Measurements from ENCODE around the gene FBXO41.

Gene FBXO41

DNA sequence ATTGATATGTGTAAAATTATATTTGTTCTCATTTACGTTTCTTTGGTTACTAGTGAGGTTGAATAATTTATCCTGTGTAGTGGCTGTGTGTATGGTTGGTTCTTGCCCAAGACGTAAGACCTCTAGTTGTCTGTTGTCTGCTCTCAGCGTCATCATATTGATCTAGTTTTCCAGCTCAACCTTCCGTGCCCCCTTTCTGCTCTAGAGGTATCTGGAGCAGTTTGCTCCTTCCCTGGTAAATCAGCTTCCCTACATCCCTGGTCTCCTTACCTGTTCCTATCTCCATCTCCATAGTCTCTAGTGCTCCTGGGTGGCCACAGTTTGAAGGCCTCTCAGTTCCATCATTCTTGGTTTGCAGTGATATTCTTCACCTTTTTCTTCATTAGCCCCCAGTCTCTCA lies 69.0 kb downstream of the FBXO41 start:
- H2BK12ac ChIP-seq (ENCODE audit: low read length), result no peak overlapping the region
- no peak overlapping the region for H4K91ac ChIP-seq (ENCODE audit: low read depth, low read length)

GRCh38 chr2:73214120-73215035 lies 69.9 kb downstream of the FBXO41 start, which contains the start of gene SMYD5:
Gene SMYD5 (plus strand): TSS chr2:73214245. CDS start chr2:73214267, 22 bp downstream.
- peak within 1 kb of the TSS; percentile 44 for H3K4ac ChIP-seq (ENCODE audit: low read depth, low read length)
- no CpG with 5 or more reads among the region's 64 CpGs for WGBS (ENCODE audit: extremely low coverage, insufficient coverage, insufficient read length)
- peak within 1 kb of the TSS; percentile 52 for H2BK120ac ChIP-seq (ENCODE audit: insufficient read depth, low read length, poor library complexity)
- peak within 1 kb of the TSS; percentile 85 for H4K91ac ChIP-seq (ENCODE audit: low read depth, low read length)
- H3K4me3 ChIP-seq (ENCODE audit: low read depth, low read length), result peak within 1 kb of the TSS; percentile 95
- H2BK5ac ChIP-seq (ENCODE audit: low read depth, low read length, poor library complexity), result no peak within 1 kb of the TSS
- peaks cover 5% of the 10 kb centered on the region for H3K79me1 ChIP-seq (ENCODE audit: low read length)
- H3K9me3 ChIP-seq (ENCODE audit: insufficient read depth, low read depth, low read length), result no peaks in the 10 kb centered on the region
- no peak within 1 kb of the TSS for H3K23ac ChIP-seq (ENCODE audit: low read length)
- H3K14ac ChIP-seq (ENCODE audit: low read length), result peak within 1 kb of the TSS; percentile 78
- DNase-seq, result peak; percentile 76 to 92
- H3K79me2 ChIP-seq (ENCODE audit: control insufficient read depth, insufficient read depth, low read length, poor library complexity), result peaks cover 5% of the 10 kb centered on the region
- H3K27me3 ChIP-seq (ENCODE audit: insufficient read depth, low read length), result no peaks in the 10 kb centered on the region
- H2AK5ac ChIP-seq (ENCODE audit: low read length), result peak within 1 kb of the TSS; percentile 50
- peaks cover 0 to 5% of the 10 kb centered on the region in 2 experiments for H3K4me1 ChIP-seq (ENCODE audit: control insufficient read depth in 1 of 2, insufficient read depth in 2 of 2, low read length in 2 of 2)
- peak within 1 kb of the TSS; percentile 14 for H3K18ac ChIP-seq (ENCODE audit: low read length)
- H3K36me3 ChIP-seq (ENCODE audit: control insufficient read depth in 1 of 2, insufficient read depth in 2 of 2, low read length in 2 of 2), result peaks cover 0 to 3% of the 10 kb centered on the region in 2 experiments
- H4K8ac ChIP-seq (ENCODE audit: low read depth, low read length), result peak within 1 kb of the TSS; percentile 89
- peak within 1 kb of the TSS; percentile 74 for H3K9ac ChIP-seq (ENCODE audit: low read length)
- peak within 1 kb of the TSS; percentile 85 for H4K12ac ChIP-seq (ENCODE audit: low read depth, low read length)
- peak within 1 kb of the TSS; percentile 92 for H2AFZ ChIP-seq (ENCODE audit: insufficient read depth, low read length, poor library complexity)
- no peak within 1 kb of the TSS for H2BK12ac ChIP-seq (ENCODE audit: low read length)
- peak within 1 kb of the TSS; percentile 88 for H3K4me2 ChIP-seq (ENCODE audit: low read length)
- H3K27ac ChIP-seq (ENCODE audit: low read depth, low read length), result peak within 1 kb of the TSS; percentile 28

More for the DNA sequence above, 69.0 kb downstream of the FBXO41 start:
- no peak overlapping the region for H3K4me3 ChIP-seq (ENCODE audit: low read depth, low read length)
- H3K4me2 ChIP-seq (ENCODE audit: low read length), result no peak overlapping the region
- no peak overlapping the region for H3K27ac ChIP-seq (ENCODE audit: low read depth, low read length)
- no peak overlapping the region for H3K18ac ChIP-seq (ENCODE audit: low read length)
- no peak overlapping the region for H2BK120ac ChIP-seq (ENCODE audit: insufficient read depth, low read length, poor library complexity)
- H3K27me3 ChIP-seq (ENCODE audit: insufficient read depth, low read length), result no peaks in the 10 kb centered on the region
- H2BK5ac ChIP-seq (ENCODE audit: low read depth, low read length, poor library complexity), result no peak overlapping the region
- H3K9me3 ChIP-seq (ENCODE audit: insufficient read depth, low read depth, low read length), result no peaks in the 10 kb centered on the region
- DNase-seq, result no peak
- peaks cover 1 to 5% of the 10 kb centered on the region in 2 experiments for H3K36me3 ChIP-seq (ENCODE audit: control insufficient read depth in 1 of 2, insufficient read depth in 2 of 2, low read length in 2 of 2)
- peaks cover 5% of the 10 kb centered on the region for H3K79me2 ChIP-seq (ENCODE audit: control insufficient read depth, insufficient read depth, low read length, poor library complexity)
- peaks cover 5% of the 10 kb centered on the region for H3K79me1 ChIP-seq (ENCODE audit: low read length)
- no peak overlapping the region for H3K14ac ChIP-seq (ENCODE audit: low read length)
- no peak overlapping the region for H3K23ac ChIP-seq (ENCODE audit: low read length)
- H3K4ac ChIP-seq (ENCODE audit: low read depth, low read length), result no peak overlapping the region
- no CpG with 5 or more reads among the region's 4 CpGs for WGBS (ENCODE audit: extremely low coverage, insufficient coverage, insufficient read length)
- H2AK5ac ChIP-seq (ENCODE audit: low read length), result no peak overlapping the region
- H3K4me1 ChIP-seq (ENCODE audit: control insufficient read depth in 1 of 2, insufficient read depth in 2 of 2, low read length in 2 of 2), result peaks cover 0 to 7% of the 10 kb centered on the region in 2 experiments
- no peak overlapping the region for H3K9ac ChIP-seq (ENCODE audit: low read length)
- H2AFZ ChIP-seq (ENCODE audit: insufficient read depth, low read length, poor library complexity), result no peak overlapping the region
- no peak overlapping the region for H4K12ac ChIP-seq (ENCODE audit: low read depth, low read length)
- H4K8ac ChIP-seq (ENCODE audit: low read depth, low read length), result no peak overlapping the region

DNA sequence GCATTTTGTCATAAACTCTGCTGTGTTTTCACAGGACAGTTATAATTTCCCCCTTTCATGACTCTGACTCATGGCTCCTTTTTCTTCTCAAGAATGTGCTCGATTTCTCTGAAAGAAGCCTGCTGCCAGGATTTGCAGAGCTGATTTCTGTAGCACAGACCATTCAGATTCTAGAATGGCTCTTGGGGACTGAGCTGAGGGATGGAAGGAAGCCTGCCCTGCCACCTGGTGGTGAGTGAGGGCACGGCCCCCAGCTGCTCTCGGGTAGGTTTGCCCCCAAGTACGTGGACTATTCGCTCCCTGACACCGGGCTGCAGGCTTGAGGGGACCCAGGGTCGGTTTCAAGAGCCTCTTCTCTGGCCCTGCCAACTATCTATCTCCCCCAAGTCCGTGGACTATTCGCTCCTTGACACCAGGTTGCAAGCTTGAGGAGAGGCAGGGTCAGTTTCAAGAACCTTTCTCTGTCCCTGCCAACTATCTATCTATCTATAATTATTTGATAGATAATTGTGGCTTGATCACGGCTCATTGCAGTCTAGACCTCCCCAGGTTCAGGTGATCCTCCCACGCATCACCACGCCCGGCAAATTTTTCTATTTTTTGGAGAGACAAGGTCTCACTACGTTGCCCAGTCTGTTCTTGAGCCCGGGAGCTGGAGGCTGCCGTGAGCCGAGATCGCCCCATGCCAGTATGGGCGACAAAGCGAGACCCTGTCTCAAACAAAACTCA lies 71.7 kb downstream of the FBXO41 start:
- Histone ChIP-seq H2BK120ac (ENCODE audit: insufficient read depth, low read length, poor library complexity) (no peak overlapping the region), H3K27me3 (ENCODE audit: insufficient read depth, low read length) (no peaks in the 10 kb centered on the region), H3K4me2 (ENCODE audit: low read length) (no peak overlapping the region), H2AK5ac (ENCODE audit: low read length) (no peak overlapping the region), H3K14ac (ENCODE audit: low read length) (no peak overlapping the region), H2BK5ac (ENCODE audit: low read depth, low read length, poor library complexity) (no peak overlapping the region), H3K79me2 (ENCODE audit: control insufficient read depth, insufficient read depth, low read length, poor library complexity) (peaks cover 5% of the 10 kb centered on the region), H4K12ac (ENCODE audit: low read depth, low read length) (no peak overlapping the region), H3K27ac (ENCODE audit: low read depth, low read length) (no peak overlapping the region), H2AFZ (ENCODE audit: insufficient read depth, low read length, poor library complexity) (no peak overlapping the region), H3K9me3 (ENCODE audit: insufficient read depth, low read depth, low read length) (no peaks in the 10 kb centered on the region), H4K91ac (ENCODE audit: low read depth, low read length) (no peak overlapping the region), H3K9ac (ENCODE audit: low read length) (no peak overlapping the region), H4K8ac (ENCODE audit: low read depth, low read length) (no peak overlapping the region), H3K18ac (ENCODE audit: low read length) (no peak overlapping the region), H3K4ac (ENCODE audit: low read depth, low read length) (no peak overlapping the region), H3K4me3 (ENCODE audit: low read depth, low read length) (no peak overlapping the region), H2BK12ac (ENCODE audit: low read length) (no peak overlapping the region), H3K79me1 (ENCODE audit: low read length) (peaks cover 5% of the 10 kb centered on the region), H3K23ac (ENCODE audit: low read length) (no peak overlapping the region), H3K36me3 (ENCODE audit: control insufficient read depth in 1 of 2, insufficient read depth in 2 of 2, low read length in 2 of 2) (no peaks in the 10 kb centered on the region), H3K4me1 (ENCODE audit: control insufficient read depth in 1 of 2, insufficient read depth in 2 of 2, low read length in 2 of 2) (peaks cover 0 to 5% of the 10 kb centered on the region in 2 experiments)
- no CpG with 5 or more reads among the region's 20 CpGs for WGBS (ENCODE audit: extremely low coverage, insufficient coverage, insufficient read length)
- peak; percentile 71 to 80 for DNase-seq

DNA sequence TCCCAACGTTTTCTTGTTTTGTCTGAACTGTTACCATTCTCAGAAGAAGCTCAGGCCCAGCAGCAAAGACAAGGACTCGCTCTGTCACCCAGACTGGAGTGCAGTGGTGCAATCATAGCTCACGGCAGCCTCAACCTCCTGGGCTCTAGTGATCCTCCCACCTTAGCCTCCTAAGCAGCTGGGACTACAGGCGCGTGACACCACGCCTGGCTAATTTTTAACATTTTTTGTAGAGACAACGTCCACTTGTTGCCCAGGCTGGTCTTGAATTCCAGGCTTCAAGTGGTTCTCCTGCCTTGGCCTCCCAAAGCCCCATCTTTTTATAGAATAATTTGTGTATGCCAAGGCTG lies 72.2 kb downstream of the FBXO41 start:
- Histone ChIP-seq H3K36me3 (ENCODE audit: control insufficient read depth in 1 of 2, insufficient read depth in 2 of 2, low read length in 2 of 2) (no peaks in the 10 kb centered on the region), H3K23ac (ENCODE audit: low read length) (no peak overlapping the region), H3K9ac (ENCODE audit: low read length) (no peak overlapping the region), H2BK12ac (ENCODE audit: low read length) (no peak overlapping the region), H3K4me3 (ENCODE audit: low read depth, low read length) (no peak overlapping the region), H3K79me1 (ENCODE audit: low read length) (peaks cover 5% of the 10 kb centered on the region), H3K9me3 (ENCODE audit: insufficient read depth, low read depth, low read length) (no peaks in the 10 kb centered on the region), H2BK120ac (ENCODE audit: insufficient read depth, low read length, poor library complexity) (no peak overlapping the region), H3K79me2 (ENCODE audit: control insufficient read depth, insufficient read depth, low read length, poor library complexity) (peaks cover 5% of the 10 kb centered on the region), H4K12ac (ENCODE audit: low read depth, low read length) (no peak overlapping the region), H3K4ac (ENCODE audit: low read depth, low read length) (no peak overlapping the region), H4K91ac (ENCODE audit: low read depth, low read length) (no peak overlapping the region), H4K8ac (ENCODE audit: low read depth, low read length) (no peak overlapping the region), H3K14ac (ENCODE audit: low read length) (no peak overlapping the region), H3K18ac (ENCODE audit: low read length) (no peak overlapping the region), H2AFZ (ENCODE audit: insufficient read depth, low read length, poor library complexity) (no peak overlapping the region), H2BK5ac (ENCODE audit: low read depth, low read length, poor library complexity) (no peak overlapping the region), H3K4me2 (ENCODE audit: low read length) (no peak overlapping the region), H2AK5ac (ENCODE audit: low read length) (no peak overlapping the region), H3K4me1 (ENCODE audit: control insufficient read depth in 1 of 2, insufficient read depth in 2 of 2, low read length in 2 of 2) (peaks cover 0 to 5% of the 10 kb centered on the region in 2 experiments), H3K27me3 (ENCODE audit: insufficient read depth, low read length) (no peaks in the 10 kb centered on the region), H3K27ac (ENCODE audit: low read depth, low read length) (no peak overlapping the region)
- no CpG with 5 or more reads among the region's 7 CpGs for WGBS (ENCODE audit: extremely low coverage, insufficient coverage, insufficient read length)
- peak; percentile 7 to 41 for DNase-seq
